Muscle layer of colon (tissue), 2 donors: ENCODE measurements around the gene LRRC75A.
"Not testable (repeated sequence)": the region's sequence is repeated elsewhere in the genome, so short reads cannot be mapped to it uniquely, and the experiment has no call there.

Experiments used
- H3K27ac ChIP-seq: one replicate; pipeline ENCODE4 v1.7.0; 2013; ENCODE audit warnings: low read depth, mild to moderate bottlenecking, low read length, moderate library complexity
- H3K27me3 ChIP-seq, 2 donors: one replicate each; pipeline ENCODE4 v1.7.0; 2013; ENCODE audit warnings: low read length in 2 of 2, mild to moderate bottlenecking in 2 of 2; ENCODE audit not compliant: insufficient read depth in 2 of 2, control insufficient read depth in 1 of 2
- H3K36me3 ChIP-seq: one replicate; pipeline ENCODE4 v1.7.0; 2013; ENCODE audit warnings: mild to moderate bottlenecking, low read length; ENCODE audit not compliant: insufficient read depth
- H3K4me1 ChIP-seq: one replicate; pipeline ENCODE4 v1.7.0; 2013; ENCODE audit warnings: mild to moderate bottlenecking, low read length; ENCODE audit not compliant: insufficient read depth
- H3K4me3 ChIP-seq, 2 donors: one replicate each; pipeline ENCODE4 v1.7.0; 2013; ENCODE audit warnings: low read length in 2 of 2, low read depth in 1 of 2, mild to moderate bottlenecking in 1 of 2, moderate library complexity in 1 of 2
- H3K9ac ChIP-seq: one replicate; pipeline ENCODE4 v1.7.0; 2013; ENCODE audit warnings: low read length
- H3K9me3 ChIP-seq: one replicate; pipeline ENCODE4 v1.7.0; 2013; ENCODE audit warnings: mild to moderate bottlenecking, low read length
- donor health status: abdominal sarcoma.
- donor health status: Adenocarcinoma of cecum.

LRRC75A gene

GRCh38 chr17:16491703-16492612, at the start of gene LRRC75A:
LRRC75A (minus strand) TSS chr17:16492193; CDS start chr17:16491990, 203 bp downstream.
- Histone ChIP-seq H3K9me3 (no peaks in the 10 kb centered on the region), H3K4me1 (peaks cover 13% of the 10 kb centered on the region), H3K36me3 (no peaks in the 10 kb centered on the region), H3K4me3 (peak within 1 kb of the TSS; percentile 56 to 63), H3K27ac (peak within 1 kb of the TSS; percentile 52), H3K9ac (no peak within 1 kb of the TSS), H3K27me3 (no peaks in the 10 kb centered on the region)

GRCh38 chr17:16537130-16537458, 45.1 kb upstream of the LRRC75A start:
- H3K4me1 ChIP-seq = no peaks in the 10 kb centered on the region
- H3K36me3 ChIP-seq = no peaks in the 10 kb centered on the region
- H3K27me3 ChIP-seq = no peaks in the 10 kb centered on the region
- H3K9me3 ChIP-seq = no peaks in the 10 kb centered on the region
- H3K27ac ChIP-seq = no peak overlapping the region
- H3K9ac ChIP-seq = no peak overlapping the region
- no peak overlapping the region for H3K4me3 ChIP-seq

GRCh38 chr17:16534236-16534635, 42.2 kb upstream of the LRRC75A start:
- Histone ChIP-seq H3K9ac (no peak overlapping the region), H3K9me3 (no peaks in the 10 kb centered on the region), H3K4me3 (no peak overlapping the region), H3K4me1 (no peaks in the 10 kb centered on the region), H3K36me3 (no peaks in the 10 kb centered on the region), H3K27ac (no peak overlapping the region), H3K27me3 (no peaks in the 10 kb centered on the region)

DNA sequence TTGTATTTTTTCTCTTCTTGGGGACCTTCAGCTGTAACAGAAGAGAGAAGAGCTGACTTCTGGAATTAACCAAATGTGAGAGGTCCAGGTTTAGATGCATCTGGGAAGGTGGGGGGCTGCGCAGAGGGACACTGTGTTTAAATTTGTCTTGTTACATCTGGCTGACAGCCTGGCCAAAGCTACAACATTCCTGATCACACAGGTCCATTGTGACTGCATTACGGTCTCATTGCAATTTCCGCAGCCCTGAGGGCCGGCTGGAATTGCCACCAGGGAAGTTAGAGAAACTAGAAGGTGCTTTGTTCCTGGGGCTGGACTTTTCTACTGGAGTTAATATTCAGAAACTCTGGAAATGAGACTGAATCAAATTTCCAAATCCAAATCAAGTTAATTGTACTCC, 37.9 kb upstream of the LRRC75A start:
- no peaks in the 10 kb centered on the region for H3K9me3 ChIP-seq
- H3K27me3 ChIP-seq = no peaks in the 10 kb centered on the region
- H3K4me3 ChIP-seq = no peak overlapping the region
- H3K27ac ChIP-seq = no peak overlapping the region
- no peaks in the 10 kb centered on the region for H3K36me3 ChIP-seq
- no peak overlapping the region for H3K9ac ChIP-seq
- H3K4me1 ChIP-seq = no peaks in the 10 kb centered on the region

GRCh38 chr17:16527298-16527697, 35.3 kb upstream of the LRRC75A start:
- H3K9me3 ChIP-seq = no peaks in the 10 kb centered on the region
- no peak overlapping the region for H3K27ac ChIP-seq
- no peaks in the 10 kb centered on the region for H3K36me3 ChIP-seq
- no peak overlapping the region for H3K4me3 ChIP-seq
- no peak overlapping the region for H3K9ac ChIP-seq
- no peaks in the 10 kb centered on the region for H3K4me1 ChIP-seq
- H3K27me3 ChIP-seq = no peaks in the 10 kb centered on the region

- not testable (repeated sequence) for H3K4me3 ChIP-seq, H3K9ac ChIP-seq
Observed at GRCh38 chr17:16525556-16525955, 33.6 kb upstream of the LRRC75A start.

GRCh38 chr17:16521070-16521727, 29.2 kb upstream of the LRRC75A start:
- Histone ChIP-seq H3K9me3 (no peaks in the 10 kb centered on the region), H3K27me3 (no peaks in the 10 kb centered on the region), H3K27ac (no peak overlapping the region), H3K4me1 (peaks cover 13% of the 10 kb centered on the region), H3K9ac (no peak overlapping the region), H3K4me3 (peak overlapping the region in 1 of 2 donors; percentile 22), H3K36me3 (no peaks in the 10 kb centered on the region)

More at GRCh38 chr17:16525556-16525955, 33.6 kb upstream of the LRRC75A start:
- not testable (repeated sequence) for H3K4me1 ChIP-seq, H3K27me3 ChIP-seq, H3K9me3 ChIP-seq, H3K36me3 ChIP-seq, H3K27ac ChIP-seq

DNA sequence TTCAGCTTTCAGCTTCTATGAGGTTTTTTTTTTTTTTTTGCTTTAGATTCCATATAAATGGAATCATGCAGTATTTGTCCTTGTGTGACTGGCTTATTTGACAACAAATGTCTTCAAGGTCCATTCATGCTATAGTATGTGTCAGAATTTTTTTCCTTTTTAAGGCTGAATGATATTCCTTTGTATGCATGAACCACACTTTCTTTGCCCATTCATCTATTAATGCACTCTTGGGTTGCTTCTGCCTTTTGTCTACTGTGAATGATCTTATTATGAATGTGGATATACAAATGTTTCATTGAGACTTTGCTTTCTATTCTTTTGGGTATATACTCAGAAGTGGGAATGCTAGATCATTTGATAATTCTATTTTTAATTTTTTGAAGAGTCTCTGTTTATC, 27.0 kb upstream of the LRRC75A start:
- Histone ChIP-seq H3K27me3 (no peaks in the 10 kb centered on the region), H3K4me3 (no peak overlapping the region), H3K9me3 (no peaks in the 10 kb centered on the region), H3K4me1 (peaks cover 16% of the 10 kb centered on the region), H3K36me3 (no peaks in the 10 kb centered on the region), H3K27ac (no peak overlapping the region), H3K9ac (no peak overlapping the region)

DNA sequence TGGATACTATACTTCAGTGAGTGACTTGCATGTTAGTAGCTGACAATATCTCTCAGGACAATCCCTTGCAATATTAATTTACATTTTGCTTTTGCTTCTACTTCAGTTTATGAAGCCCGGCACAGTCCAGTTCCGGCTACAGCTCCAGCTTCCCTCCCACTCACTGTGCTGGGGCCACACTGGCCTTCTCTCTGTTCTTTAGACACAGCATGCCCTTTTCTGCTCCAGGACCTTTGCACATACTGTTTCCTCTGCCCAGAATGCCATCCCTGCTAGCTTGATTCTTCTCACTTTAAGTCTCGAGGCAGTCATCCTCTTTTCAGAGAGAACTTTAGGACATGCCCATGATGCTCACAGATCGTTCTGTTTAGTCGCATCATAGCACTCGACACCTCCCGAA, 25.5 kb upstream of the LRRC75A start:
- Histone ChIP-seq H3K36me3 (no peaks in the 10 kb centered on the region), H3K4me3 (no peak overlapping the region), H3K9me3 (no peaks in the 10 kb centered on the region)

GRCh38 chr17:16516594-16517051, 24.6 kb upstream of the LRRC75A start:
- Histone ChIP-seq H3K9me3 (no peaks in the 10 kb centered on the region), H3K9ac (no peak overlapping the region), H3K4me1 (peaks cover 16% of the 10 kb centered on the region), H3K27ac (no peak overlapping the region), H3K36me3 (no peaks in the 10 kb centered on the region), H3K4me3 (no peak overlapping the region), H3K27me3 (no peaks in the 10 kb centered on the region)

More for the DNA sequence above, 25.5 kb upstream of the LRRC75A start:
- Histone ChIP-seq H3K27ac (no peak overlapping the region), H3K27me3 (no peaks in the 10 kb centered on the region), H3K9ac (no peak overlapping the region), H3K4me1 (peaks cover 16% of the 10 kb centered on the region)

DNA sequence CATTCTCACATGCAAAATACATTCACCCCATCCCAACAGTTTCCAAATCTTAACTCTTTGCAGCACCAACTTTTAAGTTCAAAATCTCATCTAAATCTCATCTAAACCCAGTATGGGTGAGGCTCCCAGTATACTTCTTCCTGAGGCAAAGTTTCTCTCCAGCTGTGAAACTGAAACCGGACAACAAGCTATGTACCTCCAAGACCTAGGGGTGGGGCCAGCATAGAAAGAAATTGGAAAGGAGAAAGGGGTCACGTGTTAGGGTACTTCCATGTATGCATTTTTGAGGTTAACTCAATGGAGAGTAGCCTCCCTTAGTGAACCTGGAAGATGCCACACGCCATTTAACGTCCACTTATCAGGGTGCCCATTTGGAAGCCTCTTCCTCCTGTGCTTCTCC, 23.9 kb upstream of the LRRC75A start:
- no peak overlapping the region for H3K9ac ChIP-seq
- no peak overlapping the region for H3K27ac ChIP-seq
- H3K4me3 ChIP-seq = no peak overlapping the region

More for the DNA sequence above, 23.9 kb upstream of the LRRC75A start:
- Histone ChIP-seq H3K27me3 (no peaks in the 10 kb centered on the region), H3K9me3 (no peaks in the 10 kb centered on the region), H3K4me1 (peaks cover 13% of the 10 kb centered on the region), H3K36me3 (no peaks in the 10 kb centered on the region)
